Stomach smooth muscle (tissue), 2 donors: Measurements from ENCODE around the gene EML2.

Source experiments
- H3K27ac ChIP-seq: one replicate; pipeline ENCODE4 v1.7.0; 2013; ENCODE audit warnings: mild to moderate bottlenecking, low read length, inconsistent platforms
- H3K27me3 ChIP-seq, 2 donors: one replicate each; pipeline ENCODE4 v1.7.0; 2013; ENCODE audit warnings: low read length in 2 of 2; ENCODE audit not compliant: insufficient read depth in 2 of 2, control insufficient read depth in 1 of 2
- H3K36me3 ChIP-seq, 2 donors: one replicate each; pipeline ENCODE4 v1.7.0; 2013; ENCODE audit warnings: low read length in 2 of 2; ENCODE audit not compliant: control insufficient read depth in 2 of 2, insufficient read depth in 2 of 2
- H3K4me1 ChIP-seq: one replicate; pipeline ENCODE4 v1.7.0; 2013; ENCODE audit warnings: low read length; ENCODE audit not compliant: control insufficient read depth, insufficient read depth
- H3K4me3 ChIP-seq, 2 donors: one replicate each; pipeline ENCODE4 v1.7.0; 2013; ENCODE audit warnings: low read length in 2 of 2
- H3K9ac ChIP-seq, 2 donors: one replicate each; pipeline ENCODE4 v1.7.0; 2013; ENCODE audit warnings: low read length in 2 of 2, mild to moderate bottlenecking in 1 of 2
- H3K9me3 ChIP-seq, 2 donors: one replicate each; pipeline ENCODE4 v1.7.0; 2013; ENCODE audit warnings: low read length in 2 of 2; ENCODE audit not compliant: control insufficient read depth in 2 of 2
- donor health status: healthy.
- donor health status: Pancreatic carcinoma.

EML2 gene

DNA sequence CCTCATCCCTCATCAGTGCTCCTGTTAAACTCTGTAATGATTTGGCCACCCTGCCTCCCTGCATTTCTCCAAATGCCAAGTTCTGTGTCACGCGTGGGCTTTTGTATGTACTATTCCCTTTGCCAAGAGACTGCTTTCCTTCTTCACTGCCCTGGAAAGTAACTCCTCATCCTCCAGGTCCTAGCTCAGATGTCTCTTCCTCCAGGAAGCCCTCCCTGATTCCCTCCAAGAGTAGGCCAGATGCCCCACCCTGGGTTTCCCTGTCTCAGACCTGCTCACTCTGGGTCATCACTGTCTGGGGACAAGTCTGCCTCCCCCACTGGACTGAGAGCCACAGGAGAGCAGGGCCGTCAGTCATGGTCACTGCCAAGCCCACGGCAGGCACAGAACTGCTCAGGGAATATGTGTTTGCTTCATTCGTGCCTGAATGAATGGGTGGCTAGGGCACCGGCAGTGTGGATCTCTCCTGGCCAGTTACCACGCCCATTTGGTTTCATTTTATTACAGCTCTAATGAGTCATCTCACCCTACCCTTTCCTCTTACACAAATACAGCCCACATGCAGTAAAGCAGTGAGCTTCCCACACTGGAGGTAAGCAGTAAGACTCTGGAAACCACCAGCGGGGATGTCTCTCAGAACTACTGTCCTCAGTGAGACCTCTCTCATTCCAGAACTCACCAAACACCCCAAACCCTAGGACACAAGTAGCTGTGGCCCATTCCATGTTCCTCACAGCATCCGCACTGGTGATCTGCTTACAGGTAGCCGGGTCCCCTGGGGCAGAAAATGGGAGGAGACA, 25.1 kb downstream of the EML2 start:
- Histone ChIP-seq H3K27ac (no peak overlapping the region), H3K4me1 (no peaks in the 10 kb centered on the region), H3K27me3 (no peaks in the 10 kb centered on the region), H3K9ac (no peak overlapping the region), H3K4me3 (no peak overlapping the region), H3K36me3 (peaks cover 0 to 15% of the 10 kb centered on the region in 2 donors), H3K9me3 (no peaks in the 10 kb centered on the region)

DNA sequence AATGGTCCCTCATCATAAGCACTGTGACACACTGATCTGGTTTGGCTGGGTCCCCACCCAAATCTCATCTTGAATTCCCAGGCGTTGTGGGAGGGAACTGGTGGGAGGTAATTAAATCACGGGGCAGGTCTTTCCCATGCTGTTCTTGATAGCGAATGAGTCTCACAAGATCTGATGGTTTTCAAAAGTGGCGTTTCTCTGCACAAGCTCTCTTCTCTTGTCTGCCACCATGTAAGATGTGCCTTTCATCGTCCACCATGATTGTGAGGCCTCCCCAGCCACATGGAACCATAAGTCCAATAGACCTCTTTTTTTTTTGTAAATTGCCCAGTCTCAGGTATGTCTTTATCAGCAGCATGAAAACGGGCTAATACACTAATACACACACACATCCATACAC, 30.2 kb downstream of the EML2 start:
- peaks cover 0 to 3% of the 10 kb centered on the region in 2 donors for H3K27me3 ChIP-seq
- H3K9me3 ChIP-seq = no peaks in the 10 kb centered on the region
- H3K4me1 ChIP-seq = peaks cover 10% of the 10 kb centered on the region
- H3K36me3 ChIP-seq = peaks cover 0 to 6% of the 10 kb centered on the region in 2 donors
- no peak overlapping the region for H3K27ac ChIP-seq
- no peak overlapping the region for H3K4me3 ChIP-seq
- no peak overlapping the region for H3K9ac ChIP-seq

DNA sequence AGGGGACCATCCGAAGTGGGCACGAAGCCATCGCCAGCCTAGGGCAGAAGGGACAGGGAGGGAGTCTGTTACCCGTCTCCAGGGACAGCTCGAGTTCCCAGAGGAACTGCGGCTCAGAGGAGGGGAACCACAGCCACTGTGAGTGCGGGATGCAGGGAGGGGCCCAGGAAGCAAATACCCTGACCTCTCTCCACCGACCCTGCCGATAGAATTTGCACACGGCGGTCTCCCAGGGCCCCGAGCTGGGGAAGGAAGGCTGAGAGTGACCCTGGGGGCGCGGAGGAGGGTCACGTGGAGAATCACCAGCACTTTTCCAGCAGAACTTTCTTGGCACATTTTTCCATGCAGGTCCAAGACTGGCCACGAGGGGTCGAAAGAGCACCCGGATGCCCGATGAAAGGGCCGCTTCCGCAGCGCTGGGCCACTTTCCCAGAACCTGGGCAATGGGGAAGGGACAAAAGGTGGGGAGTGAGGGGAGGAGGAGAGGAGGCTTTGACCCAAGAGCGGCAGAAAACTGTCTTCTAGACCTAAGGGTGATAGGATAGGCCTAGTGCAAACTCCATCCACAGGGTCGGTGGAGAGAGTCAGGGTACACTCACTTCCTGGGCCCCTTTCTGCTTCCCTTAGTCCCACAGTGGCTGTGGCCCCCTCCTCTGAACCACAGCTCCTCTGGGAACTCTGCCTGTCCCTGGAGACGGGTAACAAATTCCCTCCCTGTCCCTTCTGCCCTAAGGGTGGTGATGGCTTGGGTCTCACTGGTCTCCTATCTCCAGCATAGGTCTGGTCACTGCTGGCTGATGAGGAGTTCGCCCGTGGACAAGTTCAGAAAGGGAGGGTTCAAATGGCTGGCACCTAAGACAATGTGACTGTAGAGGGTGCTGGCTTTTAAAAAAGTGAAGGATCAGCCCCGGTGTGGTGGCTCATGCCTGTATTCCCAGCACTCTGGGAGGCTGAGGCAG, 31.8 kb downstream of the EML2 start:
- H3K4me3 ChIP-seq = peak overlapping the region; percentile 12 to 67
- H3K4me1 ChIP-seq = peaks cover 10% of the 10 kb centered on the region
- H3K27me3 ChIP-seq = peaks cover 5 to 6% of the 10 kb centered on the region in 2 donors
- H3K9ac ChIP-seq = peak overlapping the region in 1 of 2 donors; percentile 42
- no peaks in the 10 kb centered on the region for H3K9me3 ChIP-seq
- H3K27ac ChIP-seq = no peak overlapping the region
- H3K36me3 ChIP-seq = peaks cover 0 to 2% of the 10 kb centered on the region in 2 donors

DNA sequence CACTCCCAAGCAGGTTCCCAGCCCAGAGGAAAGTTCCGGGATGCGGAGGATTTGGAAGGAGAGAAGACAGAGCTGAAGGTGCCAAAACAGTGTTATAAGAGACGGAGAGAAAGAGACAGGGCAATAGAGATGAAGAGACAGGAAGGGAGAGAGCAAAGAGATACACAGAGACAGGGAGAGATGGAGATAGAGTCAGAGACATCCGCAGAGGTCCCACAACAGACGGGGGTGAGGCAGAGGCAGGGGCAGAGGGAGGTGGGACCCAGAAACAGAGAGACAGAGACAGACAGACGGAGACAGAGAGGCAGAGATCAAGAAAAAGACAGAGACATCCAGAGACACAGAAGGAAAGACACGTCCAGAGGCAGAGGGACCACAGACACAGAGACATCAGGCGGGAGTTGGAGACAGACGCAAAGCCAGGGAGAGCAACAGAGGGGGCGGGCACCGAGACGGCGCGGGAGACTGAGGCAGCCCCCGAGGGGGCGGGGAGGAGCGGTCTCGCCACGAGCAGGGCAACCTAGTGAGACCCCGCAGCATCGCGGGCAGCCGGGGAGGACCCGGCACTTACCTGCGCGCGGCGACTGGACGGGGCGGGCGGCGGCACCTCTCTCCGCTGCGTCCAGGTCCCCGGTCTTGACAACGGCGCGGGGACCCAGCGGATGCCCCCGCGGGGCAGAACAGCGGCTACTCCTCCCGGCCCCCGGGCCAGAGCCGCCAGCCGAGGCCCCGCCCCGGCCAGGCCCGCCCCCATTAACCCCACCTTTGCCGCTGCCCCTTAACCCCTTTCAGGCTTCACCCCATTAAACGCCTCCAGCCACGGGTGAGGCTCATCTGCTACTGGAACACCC, 37.4 kb downstream of the EML2 start, which contains the start of gene GPR4:
Gene GPR4, minus strand, starts transcription at position 689 of the 851 bp plus-strand sequence. CDS start 10,346 bp downstream, outside the sequence.
- peak within 1 kb of the TSS in 1 of 2 donors; percentile 29 for H3K9ac ChIP-seq
- H3K27me3 ChIP-seq = peaks cover 49 to 57% of the 10 kb centered on the region in 2 donors

DNA sequence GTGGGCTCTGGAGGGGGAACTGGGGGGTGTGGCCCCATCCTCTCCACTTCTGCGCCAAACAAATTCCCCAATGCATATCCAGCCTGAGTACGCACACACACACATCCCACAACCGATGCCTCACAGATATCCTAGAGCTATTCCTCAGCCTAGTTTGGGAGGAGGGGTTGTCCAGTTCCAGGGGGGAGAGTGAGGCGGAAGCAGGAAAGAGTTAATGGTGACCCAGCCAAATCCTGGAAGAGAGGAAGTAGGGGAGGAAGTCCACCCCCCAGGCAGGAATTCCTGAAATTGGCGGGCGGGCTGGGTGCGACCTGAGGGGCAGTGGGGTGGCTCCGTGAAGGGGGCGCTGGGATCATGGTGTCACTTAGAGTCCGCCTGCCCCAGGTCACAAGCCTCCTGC, 38.1 kb downstream of the EML2 start:
- H3K27ac ChIP-seq = peak overlapping the region; percentile 18
- no peaks in the 10 kb centered on the region for H3K36me3 ChIP-seq
- H3K27me3 ChIP-seq = peaks cover 49 to 60% of the 10 kb centered on the region in 2 donors
- no peak overlapping the region for H3K4me3 ChIP-seq
- H3K9me3 ChIP-seq = no peaks in the 10 kb centered on the region
- H3K4me1 ChIP-seq = peaks cover 6% of the 10 kb centered on the region
- H3K9ac ChIP-seq = no peak overlapping the region

More for the DNA sequence above, 37.4 kb downstream of the EML2 start, which contains the start of gene GPR4:
- Histone ChIP-seq H3K36me3 (no peaks in the 10 kb centered on the region), H3K4me1 (peaks cover 6% of the 10 kb centered on the region), H3K9me3 (no peaks in the 10 kb centered on the region), H3K27ac (peak within 1 kb of the TSS; percentile 18), H3K4me3 (peak within 1 kb of the TSS in 1 of 2 donors; percentile 63)

DNA sequence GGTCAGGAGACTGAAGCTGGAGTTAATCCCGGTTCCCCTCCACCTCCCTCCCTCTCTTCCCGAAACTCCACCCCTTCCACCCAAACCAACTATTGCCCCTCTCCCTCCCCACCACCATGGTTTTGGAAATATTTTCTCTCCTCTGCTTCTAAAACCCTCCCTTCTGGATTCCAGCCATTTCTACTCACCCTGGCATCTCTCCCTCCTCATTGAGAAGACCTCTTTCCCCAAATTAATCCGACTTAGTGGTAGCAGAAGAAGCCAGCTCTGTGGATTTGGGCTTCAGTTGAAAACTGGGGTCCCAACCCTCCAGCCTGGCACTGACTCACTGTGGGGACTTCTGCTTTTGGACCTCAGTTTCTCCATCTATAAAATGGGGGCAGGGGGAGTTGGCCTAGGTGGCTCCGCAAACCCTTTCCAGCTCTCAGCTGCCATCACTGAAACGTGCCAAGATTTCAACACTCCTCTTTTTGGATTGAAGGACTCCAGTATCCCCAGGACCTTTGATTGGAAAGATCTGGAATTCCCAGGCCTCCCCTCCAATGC, 38.8 kb downstream of the EML2 start:
- Histone ChIP-seq H3K4me3 (no peak overlapping the region), H3K36me3 (no peaks in the 10 kb centered on the region), H3K9ac (no peak overlapping the region), H3K4me1 (peaks cover 6% of the 10 kb centered on the region), H3K27me3 (peaks cover 53 to 64% of the 10 kb centered on the region in 2 donors), H3K27ac (no peak overlapping the region), H3K9me3 (no peaks in the 10 kb centered on the region)

DNA sequence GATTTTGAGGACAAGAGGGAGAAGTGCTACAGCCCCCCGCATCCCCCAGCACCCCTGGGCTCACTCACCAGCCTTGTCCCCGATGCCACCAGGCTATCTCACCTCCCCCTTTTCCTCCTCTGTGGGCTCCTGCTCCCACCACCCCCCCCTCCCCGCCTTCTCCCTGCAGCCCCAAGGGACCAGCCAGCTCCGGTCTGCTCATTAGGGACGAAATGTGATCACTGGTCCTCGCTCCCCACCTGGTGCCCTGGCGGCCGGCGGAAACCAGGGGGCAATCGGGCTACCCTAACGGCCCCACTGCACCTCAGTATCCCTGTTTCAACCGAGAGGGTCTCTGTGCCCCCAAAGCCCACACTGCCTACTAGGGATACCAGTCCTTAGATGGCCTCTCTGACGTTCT, 39.9 kb downstream of the EML2 start:
- no peak overlapping the region for H3K27ac ChIP-seq
- peaks cover 6% of the 10 kb centered on the region for H3K4me1 ChIP-seq
- H3K9me3 ChIP-seq = no peaks in the 10 kb centered on the region
- H3K4me3 ChIP-seq = no peak overlapping the region
- no peaks in the 10 kb centered on the region for H3K36me3 ChIP-seq
- H3K9ac ChIP-seq = no peak overlapping the region
- peaks cover 55 to 64% of the 10 kb centered on the region in 2 donors for H3K27me3 ChIP-seq

DNA sequence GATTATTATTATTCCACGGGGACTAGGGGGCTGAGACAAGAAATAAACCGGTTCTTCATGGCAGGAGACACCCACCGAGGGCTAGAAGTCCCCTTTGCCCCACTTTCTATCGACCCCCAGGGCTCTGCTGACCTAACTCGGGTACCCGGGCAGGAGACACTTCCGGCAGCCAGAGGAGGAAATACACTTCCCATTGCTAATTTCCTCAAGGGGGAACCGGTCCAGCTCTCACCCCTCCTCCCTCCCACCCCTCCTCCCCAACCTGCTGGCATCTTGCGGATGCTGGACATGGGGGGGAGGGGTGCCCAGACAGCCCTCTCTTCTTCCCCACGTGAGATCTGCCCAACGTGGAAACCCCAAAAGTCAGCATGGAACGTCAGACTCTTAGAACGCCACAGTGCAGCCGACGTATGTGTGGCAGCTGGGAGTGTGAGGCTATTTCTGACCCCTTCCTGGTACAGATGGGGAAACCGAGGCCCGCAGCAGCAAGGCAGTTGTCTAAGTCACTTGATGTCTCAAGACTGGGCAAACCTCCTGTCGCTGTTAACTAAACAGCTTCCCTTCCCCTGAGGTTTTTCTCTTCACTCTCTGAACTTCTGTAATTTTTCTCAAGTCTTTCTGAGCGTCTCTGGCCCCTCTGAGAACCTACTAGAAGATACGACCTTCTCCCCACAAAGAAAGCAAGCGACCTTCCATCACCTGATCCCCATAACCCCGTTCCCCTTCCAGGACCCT, 40.8 kb downstream of the EML2 start:
- Histone ChIP-seq H3K4me1 (peaks cover 6% of the 10 kb centered on the region), H3K4me3 (peak overlapping the region in 1 of 2 donors; percentile 29), H3K27ac (no peak overlapping the region), H3K9me3 (no peaks in the 10 kb centered on the region), H3K36me3 (no peaks in the 10 kb centered on the region), H3K9ac (no peak overlapping the region), H3K27me3 (peaks cover 56 to 64% of the 10 kb centered on the region in 2 donors)

DNA sequence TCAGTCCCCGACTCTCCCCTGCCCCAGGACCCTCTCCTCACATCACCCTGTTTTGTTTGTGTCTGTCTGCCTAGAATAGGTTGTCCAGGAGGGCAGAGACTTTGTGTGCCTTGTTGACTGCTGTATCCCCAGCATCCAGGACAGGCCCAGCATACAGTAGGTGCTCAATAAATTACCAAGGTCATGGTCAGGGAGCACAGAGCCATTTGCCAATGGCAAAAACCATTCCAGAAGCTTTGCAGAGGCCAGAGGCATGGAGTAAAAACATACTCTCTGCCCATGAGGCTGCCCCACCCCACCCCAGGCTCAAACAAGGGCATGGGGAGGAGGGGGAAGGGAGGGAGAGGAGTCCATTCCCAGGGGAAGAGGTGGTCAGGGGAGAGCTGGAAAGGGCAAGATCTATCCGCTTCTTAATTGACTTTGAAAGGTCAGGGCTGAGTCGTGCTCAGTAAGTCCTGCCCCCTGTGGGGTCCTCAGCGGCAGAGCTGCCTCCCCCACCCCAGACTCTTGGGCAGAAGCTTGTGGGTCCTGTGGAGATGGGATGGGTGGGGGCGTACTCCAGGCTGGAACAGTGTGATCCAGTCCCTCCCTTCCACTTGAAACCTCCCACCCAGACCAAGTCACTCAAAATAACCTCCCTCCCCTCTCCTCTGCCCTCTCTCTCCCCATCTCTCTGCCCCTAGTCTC, 41.6 kb downstream of the EML2 start:
- H3K36me3 ChIP-seq = no peaks in the 10 kb centered on the region
- no peak overlapping the region for H3K27ac ChIP-seq
- H3K27me3 ChIP-seq = peaks cover 55 to 63% of the 10 kb centered on the region in 2 donors
- H3K9me3 ChIP-seq = no peaks in the 10 kb centered on the region
- peaks cover 6% of the 10 kb centered on the region for H3K4me1 ChIP-seq
- peak overlapping the region in 1 of 2 donors; percentile 22 for H3K4me3 ChIP-seq
- no peak overlapping the region for H3K9ac ChIP-seq
